ENCODE measurements around the gene NOBOX. TPM values are rescaled to one million over a fixed set of nuclear protein-coding genes. Genes with fewer than 3 reads are reported as not detected.

The NOBOX gene
- total and polyA plus RNA-seq, 2 experiments from 2014 or later: not detected

DNA sequence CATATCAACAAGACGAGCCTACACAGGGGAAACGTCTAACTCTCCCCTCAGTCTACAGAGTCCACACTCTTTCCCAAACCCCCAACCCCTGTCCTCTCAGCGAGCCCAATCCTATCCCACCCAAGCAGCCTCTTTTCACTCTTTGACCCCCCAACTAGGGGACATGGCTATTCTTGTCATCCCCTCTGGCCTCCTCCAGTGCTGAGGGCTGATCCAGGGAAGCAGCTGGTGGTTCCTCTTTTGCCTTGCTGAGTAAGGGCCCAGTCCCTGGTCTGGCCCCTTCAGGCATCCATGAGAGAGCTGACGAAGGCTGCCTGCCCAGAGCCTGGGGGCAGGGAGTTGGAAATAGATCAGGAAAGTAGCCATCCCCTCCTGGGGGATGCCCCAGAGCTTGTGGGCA, 6.4 kb downstream of the NOBOX start (continued):
- TF ChIP-seq, protein P1, sequence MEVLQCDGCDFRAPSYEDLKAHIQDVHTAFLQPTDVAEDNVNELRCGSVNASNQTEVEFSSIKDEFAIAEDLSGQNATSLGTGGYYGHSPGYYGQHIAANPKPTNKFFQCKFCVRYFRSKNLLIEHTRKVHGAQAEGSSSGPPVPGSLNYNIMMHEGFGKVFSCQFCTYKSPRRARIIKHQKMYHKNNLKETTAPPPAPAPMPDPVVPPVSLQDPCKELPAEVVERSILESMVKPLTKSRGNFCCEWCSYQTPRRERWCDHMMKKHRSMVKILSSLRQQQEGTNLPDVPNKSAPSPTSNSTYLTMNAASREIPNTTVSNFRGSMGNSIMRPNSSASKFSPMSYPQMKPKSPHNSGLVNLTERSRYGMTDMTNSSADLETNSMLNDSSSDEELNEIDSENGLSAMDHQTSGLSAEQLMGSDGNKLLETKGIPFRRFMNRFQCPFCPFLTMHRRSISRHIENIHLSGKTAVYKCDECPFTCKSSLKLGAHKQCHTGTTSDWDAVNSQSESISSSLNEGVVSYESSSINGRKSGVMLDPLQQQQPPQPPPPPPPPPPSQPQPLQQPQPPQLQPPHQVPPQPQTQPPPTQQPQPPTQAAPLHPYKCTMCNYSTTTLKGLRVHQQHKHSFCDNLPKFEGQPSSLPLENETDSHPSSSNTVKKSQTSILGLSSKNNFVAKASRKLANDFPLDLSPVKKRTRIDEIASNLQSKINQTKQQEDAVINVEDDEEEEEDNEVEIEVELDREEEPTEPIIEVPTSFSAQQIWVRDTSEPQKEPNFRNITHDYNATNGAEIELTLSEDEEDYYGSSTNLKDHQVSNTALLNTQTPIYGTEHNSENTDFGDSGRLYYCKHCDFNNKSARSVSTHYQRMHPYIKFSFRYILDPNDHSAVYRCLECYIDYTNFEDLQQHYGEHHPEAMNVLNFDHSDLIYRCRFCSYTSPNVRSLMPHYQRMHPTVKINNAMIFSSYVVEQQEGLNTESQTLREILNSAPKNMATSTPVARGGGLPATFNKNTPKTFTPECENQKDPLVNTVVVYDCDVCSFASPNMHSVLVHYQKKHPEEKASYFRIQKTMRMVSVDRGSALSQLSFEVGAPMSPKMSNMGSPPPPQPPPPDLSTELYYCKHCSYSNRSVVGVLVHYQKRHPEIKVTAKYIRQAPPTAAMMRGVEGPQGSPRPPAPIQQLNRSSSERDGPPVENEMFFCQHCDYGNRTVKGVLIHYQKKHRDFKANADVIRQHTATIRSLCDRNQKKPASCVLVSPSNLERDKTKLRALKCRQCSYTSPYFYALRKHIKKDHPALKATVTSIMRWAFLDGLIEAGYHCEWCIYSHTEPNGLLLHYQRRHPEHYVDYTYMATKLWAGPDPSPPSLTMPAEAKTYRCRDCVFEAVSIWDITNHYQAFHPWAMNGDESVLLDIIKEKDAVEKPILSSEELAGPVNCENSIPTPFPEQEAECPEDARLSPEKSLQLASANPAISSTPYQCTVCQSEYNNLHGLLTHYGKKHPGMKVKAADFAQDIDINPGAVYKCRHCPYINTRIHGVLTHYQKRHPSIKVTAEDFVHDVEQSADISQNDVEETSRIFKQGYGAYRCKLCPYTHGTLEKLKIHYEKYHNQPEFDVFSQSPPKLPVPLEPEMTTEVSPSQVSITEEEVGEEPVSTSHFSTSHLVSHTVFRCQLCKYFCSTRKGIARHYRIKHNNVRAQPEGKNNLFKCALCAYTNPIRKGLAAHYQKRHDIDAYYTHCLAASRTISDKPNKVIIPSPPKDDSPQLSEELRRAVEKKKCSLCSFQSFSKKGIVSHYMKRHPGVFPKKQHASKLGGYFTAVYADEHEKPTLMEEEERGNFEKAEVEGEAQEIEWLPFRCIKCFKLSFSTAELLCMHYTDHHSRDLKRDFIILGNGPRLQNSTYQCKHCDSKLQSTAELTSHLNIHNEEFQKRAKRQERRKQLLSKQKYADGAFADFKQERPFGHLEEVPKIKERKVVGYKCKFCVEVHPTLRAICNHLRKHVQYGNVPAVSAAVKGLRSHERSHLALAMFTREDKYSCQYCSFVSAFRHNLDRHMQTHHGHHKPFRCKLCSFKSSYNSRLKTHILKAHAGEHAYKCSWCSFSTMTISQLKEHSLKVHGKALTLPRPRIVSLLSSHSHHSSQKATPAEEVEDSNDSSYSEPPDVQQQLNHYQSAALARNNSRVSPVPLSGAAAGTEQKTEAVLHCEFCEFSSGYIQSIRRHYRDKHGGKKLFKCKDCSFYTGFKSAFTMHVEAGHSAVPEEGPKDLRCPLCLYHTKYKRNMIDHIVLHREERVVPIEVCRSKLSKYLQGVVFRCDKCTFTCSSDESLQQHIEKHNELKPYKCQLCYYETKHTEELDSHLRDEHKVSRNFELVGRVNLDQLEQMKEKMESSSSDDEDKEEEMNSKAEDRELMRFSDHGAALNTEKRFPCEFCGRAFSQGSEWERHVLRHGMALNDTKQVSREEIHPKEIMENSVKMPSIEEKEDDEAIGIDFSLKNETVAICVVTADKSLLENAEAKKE (CRISPR knock-in tag; IDR thresholded peaks at IDR 0.05): no peak
- no peak for TF ChIP-seq EZH2phosphoT487 (IDR thresholded peaks at IDR 0.05; ENCODE audit: unreplicated experiment)
- no peak for TF ChIP-seq POLR2AphosphoS5 (IDR thresholded peaks at IDR 0.05; ENCODE audit: low read depth)
- TF ChIP-seq ZNF114 (CRISPR knock-in tag; IDR thresholded peaks at IDR 0.05): no peak
- TF ChIP-seq STAT1 (IDR thresholded peaks at IDR 0.05; ENCODE audit: unreplicated experiment): no peak
- TF ChIP-seq, protein P2, sequence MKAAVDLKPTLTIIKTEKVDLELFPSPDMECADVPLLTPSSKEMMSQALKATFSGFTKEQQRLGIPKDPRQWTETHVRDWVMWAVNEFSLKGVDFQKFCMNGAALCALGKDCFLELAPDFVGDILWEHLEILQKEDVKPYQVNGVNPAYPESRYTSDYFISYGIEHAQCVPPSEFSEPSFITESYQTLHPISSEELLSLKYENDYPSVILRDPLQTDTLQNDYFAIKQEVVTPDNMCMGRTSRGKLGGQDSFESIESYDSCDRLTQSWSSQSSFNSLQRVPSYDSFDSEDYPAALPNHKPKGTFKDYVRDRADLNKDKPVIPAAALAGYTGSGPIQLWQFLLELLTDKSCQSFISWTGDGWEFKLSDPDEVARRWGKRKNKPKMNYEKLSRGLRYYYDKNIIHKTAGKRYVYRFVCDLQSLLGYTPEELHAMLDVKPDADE (IDR thresholded peaks at IDR 0.05): no peak
- no peak for TF ChIP-seq EZH2 (IDR thresholded peaks at IDR 0.05; ENCODE audit: low read depth, unreplicated experiment)
- no peak for TF ChIP-seq NANOG (IDR thresholded peaks at IDR 0.05; ENCODE audit: borderline replicate concordance)
- TF ChIP-seq, protein P3, sequence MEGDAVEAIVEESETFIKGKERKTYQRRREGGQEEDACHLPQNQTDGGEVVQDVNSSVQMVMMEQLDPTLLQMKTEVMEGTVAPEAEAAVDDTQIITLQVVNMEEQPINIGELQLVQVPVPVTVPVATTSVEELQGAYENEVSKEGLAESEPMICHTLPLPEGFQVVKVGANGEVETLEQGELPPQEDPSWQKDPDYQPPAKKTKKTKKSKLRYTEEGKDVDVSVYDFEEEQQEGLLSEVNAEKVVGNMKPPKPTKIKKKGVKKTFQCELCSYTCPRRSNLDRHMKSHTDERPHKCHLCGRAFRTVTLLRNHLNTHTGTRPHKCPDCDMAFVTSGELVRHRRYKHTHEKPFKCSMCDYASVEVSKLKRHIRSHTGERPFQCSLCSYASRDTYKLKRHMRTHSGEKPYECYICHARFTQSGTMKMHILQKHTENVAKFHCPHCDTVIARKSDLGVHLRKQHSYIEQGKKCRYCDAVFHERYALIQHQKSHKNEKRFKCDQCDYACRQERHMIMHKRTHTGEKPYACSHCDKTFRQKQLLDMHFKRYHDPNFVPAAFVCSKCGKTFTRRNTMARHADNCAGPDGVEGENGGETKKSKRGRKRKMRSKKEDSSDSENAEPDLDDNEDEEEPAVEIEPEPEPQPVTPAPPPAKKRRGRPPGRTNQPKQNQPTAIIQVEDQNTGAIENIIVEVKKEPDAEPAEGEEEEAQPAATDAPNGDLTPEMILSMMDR (conservative IDR thresholded peaks at IDR 0.05; ENCODE audit: low read depth in 2 of 2): no peak
- no peak for TF ChIP-seq ZNF331 (CRISPR knock-in tag; IDR thresholded peaks at IDR 0.05; ENCODE audit: low read depth)
- TF ChIP-seq CREB1 (CRISPR knock-in tag; IDR thresholded peaks at IDR 0.05; ENCODE audit: low read depth): no peak

Data from GM23338 (cell line).